ENCODE data around the gene MINDY4. TPM values are rescaled to one million over a fixed set of nuclear protein-coding genes. Genes with fewer than 3 reads are reported as not detected.

MINDY4 gene
- total RNA-seq, 1 donor from 2014 or later: 5.3 TPM

DNA sequence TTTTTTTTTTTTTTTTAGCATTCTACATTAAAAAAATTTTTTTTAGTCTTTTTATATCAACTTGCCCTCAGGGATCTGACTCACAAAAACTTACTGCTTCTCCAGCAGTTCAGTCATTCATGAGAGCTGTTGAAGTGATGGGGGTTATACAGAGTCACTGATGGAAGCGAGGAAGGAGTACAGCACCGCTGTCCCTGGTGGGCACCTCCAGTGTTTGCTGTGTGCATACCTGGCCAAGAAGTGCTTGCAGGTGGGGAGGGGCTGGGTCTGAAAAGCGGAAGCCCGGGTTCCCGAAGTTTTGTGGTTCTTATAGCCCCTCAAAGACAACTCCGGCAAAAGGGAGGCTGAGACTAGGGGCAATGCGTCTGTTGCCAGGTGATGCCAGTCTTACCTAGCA, 46.2 kb downstream of the MINDY4 start:
- TF ChIP-seq, protein P1, sequence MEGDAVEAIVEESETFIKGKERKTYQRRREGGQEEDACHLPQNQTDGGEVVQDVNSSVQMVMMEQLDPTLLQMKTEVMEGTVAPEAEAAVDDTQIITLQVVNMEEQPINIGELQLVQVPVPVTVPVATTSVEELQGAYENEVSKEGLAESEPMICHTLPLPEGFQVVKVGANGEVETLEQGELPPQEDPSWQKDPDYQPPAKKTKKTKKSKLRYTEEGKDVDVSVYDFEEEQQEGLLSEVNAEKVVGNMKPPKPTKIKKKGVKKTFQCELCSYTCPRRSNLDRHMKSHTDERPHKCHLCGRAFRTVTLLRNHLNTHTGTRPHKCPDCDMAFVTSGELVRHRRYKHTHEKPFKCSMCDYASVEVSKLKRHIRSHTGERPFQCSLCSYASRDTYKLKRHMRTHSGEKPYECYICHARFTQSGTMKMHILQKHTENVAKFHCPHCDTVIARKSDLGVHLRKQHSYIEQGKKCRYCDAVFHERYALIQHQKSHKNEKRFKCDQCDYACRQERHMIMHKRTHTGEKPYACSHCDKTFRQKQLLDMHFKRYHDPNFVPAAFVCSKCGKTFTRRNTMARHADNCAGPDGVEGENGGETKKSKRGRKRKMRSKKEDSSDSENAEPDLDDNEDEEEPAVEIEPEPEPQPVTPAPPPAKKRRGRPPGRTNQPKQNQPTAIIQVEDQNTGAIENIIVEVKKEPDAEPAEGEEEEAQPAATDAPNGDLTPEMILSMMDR (IDR thresholded peaks at IDR 0.05; ENCODE audit: insufficient read depth, low read length, poor library complexity, severe bottlenecking): no peak
- no peak for DNase-seq (ENCODE audit: low read depth)
- no peaks in the 10 kb centered on the region for H3K27me3 ChIP-seq (ENCODE audit: control insufficient read depth, insufficient read depth, low read length)
- H3K36me3 ChIP-seq (ENCODE audit: control insufficient read depth, insufficient read depth, low read length): no peaks in the 10 kb centered on the region
- no peak overlapping the region for H3K4me3 ChIP-seq (ENCODE audit: low read depth, low read length)

DNA sequence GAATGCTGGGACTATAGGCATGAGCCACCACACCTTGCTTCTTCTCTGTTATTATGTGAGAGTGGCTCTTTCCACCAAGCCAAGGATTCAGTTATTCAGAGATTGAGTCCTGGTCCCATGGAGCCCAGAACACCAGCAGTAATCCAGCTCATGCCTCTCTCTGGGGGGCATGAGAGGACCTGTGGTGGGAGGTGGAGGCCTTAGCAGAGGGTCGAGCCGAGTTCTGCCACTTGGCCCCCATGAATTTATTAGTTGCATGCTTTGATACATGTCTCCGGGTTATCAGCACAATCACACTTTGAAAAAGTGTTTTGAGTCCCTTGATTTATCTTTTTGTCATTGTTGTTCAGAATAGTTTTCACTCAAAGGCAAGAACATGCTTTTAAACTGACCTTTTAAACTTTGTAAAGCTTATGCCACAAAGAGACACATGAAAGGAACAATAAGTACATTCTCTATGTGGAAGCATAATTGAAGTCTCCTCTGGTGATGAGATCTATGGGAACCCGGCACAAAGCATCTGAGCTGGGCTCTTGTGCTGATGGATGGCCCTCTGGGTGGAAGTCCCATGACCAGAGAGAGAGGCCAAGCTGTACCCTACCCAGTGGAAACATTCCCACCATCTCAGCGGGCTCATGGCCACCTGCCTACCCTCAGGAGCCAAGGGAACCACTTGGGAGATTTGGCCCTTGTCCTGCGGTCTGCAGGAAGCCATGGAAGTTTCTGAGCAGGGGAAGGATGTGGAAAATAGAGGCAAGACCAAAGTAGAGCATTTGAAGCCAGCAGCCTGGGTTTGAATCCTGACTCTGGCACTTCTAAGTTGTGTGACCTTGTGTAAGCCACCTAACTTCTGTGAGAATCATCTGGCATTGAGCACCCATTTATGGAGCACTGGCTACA, 53.9 kb downstream of the MINDY4 start:
- H3K36me3 ChIP-seq (ENCODE audit: control insufficient read depth, insufficient read depth, low read length): no peaks in the 10 kb centered on the region
- no peak for DNase-seq (ENCODE audit: low read depth)

DNA sequence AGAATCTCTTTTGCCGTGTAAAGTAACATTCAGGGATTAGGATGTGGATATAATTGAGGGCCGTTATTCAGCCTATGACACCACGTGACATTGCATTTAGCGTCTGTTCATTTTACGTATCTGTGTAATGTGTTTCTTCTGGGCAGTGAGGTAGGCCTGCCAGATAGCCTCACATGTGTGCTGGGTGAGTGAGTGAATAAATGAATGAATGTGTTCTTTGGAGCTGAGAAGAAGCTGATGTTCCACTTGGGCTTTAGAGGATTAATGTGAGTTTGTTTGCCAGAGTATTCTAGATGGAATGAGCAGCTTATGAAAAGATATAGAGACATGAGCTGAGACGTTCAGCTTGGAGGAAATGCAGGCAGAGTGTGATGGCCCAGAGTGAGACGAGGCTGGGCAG, 55.0 kb downstream of the MINDY4 start:
- TF ChIP-seq, protein P1 (IDR thresholded peaks at IDR 0.05; ENCODE audit: insufficient read depth, low read length, poor library complexity, severe bottlenecking): no peak
- Histone ChIP-seq H3K36me3 (ENCODE audit: control insufficient read depth, insufficient read depth, low read length) (no peaks in the 10 kb centered on the region), H3K4me3 (ENCODE audit: low read depth, low read length) (no peak overlapping the region), H3K27me3 (ENCODE audit: control insufficient read depth, insufficient read depth, low read length) (no peaks in the 10 kb centered on the region)
- no peak for DNase-seq (ENCODE audit: low read depth)

More for the DNA sequence above, 53.9 kb downstream of the MINDY4 start:
- Histone ChIP-seq H3K27me3 (ENCODE audit: control insufficient read depth, insufficient read depth, low read length) (no peaks in the 10 kb centered on the region), H3K4me3 (ENCODE audit: low read depth, low read length) (no peak overlapping the region)
- TF ChIP-seq, protein P1 (IDR thresholded peaks at IDR 0.05; ENCODE audit: insufficient read depth, low read length, poor library complexity, severe bottlenecking): no peak

DNA sequence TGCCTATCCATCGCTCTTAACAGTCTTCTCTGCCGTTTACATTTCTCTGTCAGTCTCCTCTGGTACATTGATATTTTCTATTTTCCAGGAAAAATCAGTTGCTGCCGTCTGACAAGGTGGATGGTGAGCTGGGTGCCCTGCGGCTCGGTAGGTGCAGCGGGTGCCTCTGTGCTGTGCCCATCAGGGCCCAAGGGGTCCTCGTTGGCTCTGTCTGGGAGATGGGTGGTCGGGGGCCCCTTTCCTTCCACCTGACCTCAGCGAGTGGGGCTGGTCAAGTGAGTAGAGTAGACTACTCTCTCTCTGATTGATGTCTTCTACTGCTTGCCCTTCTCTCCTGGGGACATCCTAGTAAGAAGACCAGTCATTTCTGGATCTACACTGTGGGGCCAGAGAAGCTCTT, 57.4 kb downstream of the MINDY4 start:
- Histone ChIP-seq H3K36me3 (ENCODE audit: control insufficient read depth, insufficient read depth, low read length) (no peaks in the 10 kb centered on the region), H3K4me3 (ENCODE audit: low read depth, low read length) (no peak overlapping the region), H3K27me3 (ENCODE audit: control insufficient read depth, insufficient read depth, low read length) (no peaks in the 10 kb centered on the region)
- TF ChIP-seq, protein P1 (IDR thresholded peaks at IDR 0.05; ENCODE audit: insufficient read depth, low read length, poor library complexity, severe bottlenecking): no peak
- DNase-seq (ENCODE audit: low read depth): no peak

DNA sequence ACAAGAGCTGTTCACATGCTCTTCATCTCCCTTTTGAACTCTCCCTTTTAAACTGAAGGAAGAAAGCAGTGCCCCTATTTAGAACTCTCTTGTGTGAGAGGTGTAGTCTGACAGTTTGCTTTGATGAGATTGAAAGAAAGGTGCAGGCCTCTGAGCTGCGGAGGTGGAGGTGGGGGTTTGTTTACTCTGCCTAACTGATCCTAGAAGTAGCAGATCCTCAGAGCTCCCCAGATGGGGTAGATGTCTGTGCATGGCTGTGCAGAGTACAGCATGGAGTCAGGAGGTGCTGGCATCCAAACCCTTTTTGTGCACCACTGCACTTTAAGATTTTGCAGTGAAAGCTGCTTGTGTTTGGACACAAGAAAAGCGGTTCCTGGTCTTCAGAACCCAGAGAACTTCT, 58.3 kb downstream of the MINDY4 start:
- Histone ChIP-seq H3K27me3 (ENCODE audit: control insufficient read depth, insufficient read depth, low read length) (no peaks in the 10 kb centered on the region), H3K36me3 (ENCODE audit: control insufficient read depth, insufficient read depth, low read length) (no peaks in the 10 kb centered on the region), H3K4me3 (ENCODE audit: low read depth, low read length) (no peak overlapping the region)
- TF ChIP-seq, protein P1 (IDR thresholded peaks at IDR 0.05; ENCODE audit: insufficient read depth, low read length, poor library complexity, severe bottlenecking): no peak
- DNase-seq (ENCODE audit: low read depth): no peak
